Hepatocyte (in vitro differentiated cells): ENCODE results near the gene NFIA.

Experiments used
- EZH2 ChIP-seq: fragments of 200-600 bp; sonication (generic); IDR thresholded peaks from 2 replicates; pipeline ENCODE4 v1.6.1; 2016; ENCODE audit warnings: antibody characterized with exemption, mild to moderate bottlenecking, borderline replicate concordance
- EZH2phosphoT487 ChIP-seq: fragments of 200-600 bp; sonication (generic); IDR thresholded peaks from one replicate; pipeline ENCODE4 v1.6.1; 2018; ENCODE audit warnings: antibody characterized with exemption, mild to moderate bottlenecking, low read depth, moderate library complexity; ENCODE audit not compliant: unreplicated experiment, severe bottlenecking
- TF ChIP-seq, protein P1 (sequence below): fragments of 200-600 bp; sonication (generic); IDR thresholded peaks from 2 replicates; pipeline ENCODE4 v1.5.1; 2016; ENCODE audit warnings: antibody characterized with exemption, mild to moderate bottlenecking; ENCODE audit not compliant: poor library complexity

DNA sequence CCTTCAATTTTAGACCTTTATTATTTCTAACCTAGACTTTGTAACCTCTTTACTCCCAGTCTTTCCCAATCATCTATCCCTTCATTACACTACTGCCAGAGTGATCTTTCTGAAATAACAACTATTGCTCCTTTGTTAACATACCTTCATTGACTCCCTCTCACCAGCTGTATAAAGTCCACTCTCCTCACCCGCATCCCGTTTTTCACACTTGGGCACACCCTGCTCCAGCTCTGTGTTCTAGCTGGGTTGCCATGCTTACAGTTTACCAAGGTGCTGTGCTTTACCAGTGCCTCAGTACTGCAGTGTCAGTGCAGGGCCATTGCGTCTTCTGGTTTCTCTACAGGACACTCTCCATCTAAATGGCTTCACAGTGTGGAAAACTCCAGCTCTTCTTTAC lies 148.2 kb downstream of the NFIA start:
- TF ChIP-seq, protein P1, sequence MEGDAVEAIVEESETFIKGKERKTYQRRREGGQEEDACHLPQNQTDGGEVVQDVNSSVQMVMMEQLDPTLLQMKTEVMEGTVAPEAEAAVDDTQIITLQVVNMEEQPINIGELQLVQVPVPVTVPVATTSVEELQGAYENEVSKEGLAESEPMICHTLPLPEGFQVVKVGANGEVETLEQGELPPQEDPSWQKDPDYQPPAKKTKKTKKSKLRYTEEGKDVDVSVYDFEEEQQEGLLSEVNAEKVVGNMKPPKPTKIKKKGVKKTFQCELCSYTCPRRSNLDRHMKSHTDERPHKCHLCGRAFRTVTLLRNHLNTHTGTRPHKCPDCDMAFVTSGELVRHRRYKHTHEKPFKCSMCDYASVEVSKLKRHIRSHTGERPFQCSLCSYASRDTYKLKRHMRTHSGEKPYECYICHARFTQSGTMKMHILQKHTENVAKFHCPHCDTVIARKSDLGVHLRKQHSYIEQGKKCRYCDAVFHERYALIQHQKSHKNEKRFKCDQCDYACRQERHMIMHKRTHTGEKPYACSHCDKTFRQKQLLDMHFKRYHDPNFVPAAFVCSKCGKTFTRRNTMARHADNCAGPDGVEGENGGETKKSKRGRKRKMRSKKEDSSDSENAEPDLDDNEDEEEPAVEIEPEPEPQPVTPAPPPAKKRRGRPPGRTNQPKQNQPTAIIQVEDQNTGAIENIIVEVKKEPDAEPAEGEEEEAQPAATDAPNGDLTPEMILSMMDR, result no peak
- no peak for TF ChIP-seq EZH2
- TF ChIP-seq EZH2phosphoT487, result no peak
